T-cell (primary cell): ENCODE results near the gene KIAA1549. TPM values are rescaled to one million over a fixed set of nuclear protein-coding genes. Genes with fewer than 3 reads are reported as not detected.
"Not testable (repeated sequence)": the region's sequence is repeated elsewhere in the genome, so short reads cannot be mapped to it uniquely, and the experiment has no call there.

Experiments
- ATAC-seq, 4 experiments: fragments of 200-7000 bp in 3 of 4; fragments of 150-1000 bp in 1 of 4; cut with Tn5 transposase; replicated peaks in 1 of 4; 1 replicate in 3 of 4; 2 replicates in 1 of 4; pipeline ENCODE4 v1.10.0; 2021; ENCODE audit warnings: moderate library complexity in 3 of 4, mild to moderate bottlenecking in 2 of 4, moderate number of reproducible peaks in 1 of 4
- CTCF ChIA-PET, 2 donors: fragments of 300-600 bp; sonication (Branson Sonifier 250); formaldehyde crosslinking; loops; one replicate each; lab custom pipeline; 2022; ENCODE audit warnings: antibody characterized with exemption in 2 of 2; lab: Charles Lee
- POLR2A ChIA-PET, 2 donors: fragments of 300-600 bp; sonication (Branson Sonifier 250); formaldehyde crosslinking; loops; one replicate each; lab custom pipeline; 2022; ENCODE audit warnings: antibody characterized with exemption in 2 of 2; lab: Charles Lee
- DNase-seq, 35 experiments: peaks; one replicate each; pipeline versions ENCODE4 v3.0.0 to v3.0.0-alpha.2; 2013 to 2023
- H3K27ac ChIP-seq: one replicate; pipeline ENCODE4 v1.5.1; 2013; ENCODE audit warnings: low read length
- H3K27me3 ChIP-seq, 2 experiments: replicated peaks in 1 of 2; 1 replicate in 1 of 2; 2 replicates in 1 of 2; pipeline versions ENCODE4 v1.6.1 to v1.7.0; 2013; ENCODE audit warnings: low read length in 1 of 2, mixed read lengths in 1 of 2; ENCODE audit not compliant: control insufficient read depth in 2 of 2, insufficient read depth in 2 of 2; ENCODE audit errors: extremely low read depth in 1 of 2
- H3K36me3 ChIP-seq, 2 donors: 1 replicate in 1 of 2; 2 replicates in 1 of 2; pipeline versions ENCODE4 v1.6.1 to v1.7.0; 2013; ENCODE audit warnings: low read length in 1 of 2; ENCODE audit not compliant: control insufficient read depth in 2 of 2, insufficient read depth in 1 of 2; ENCODE audit errors: extremely low read depth in 1 of 2
- H3K4me1 ChIP-seq, 2 experiments: 1 replicate in 1 of 2; 2 replicates in 1 of 2; pipeline versions ENCODE4 v1.6.1 to v1.7.0; 2013; ENCODE audit warnings: low read length in 2 of 2, mixed read lengths in 1 of 2; ENCODE audit not compliant: insufficient read depth in 2 of 2, control insufficient read depth in 1 of 2; ENCODE audit errors: extremely low read depth in 1 of 2
- H3K4me3 ChIP-seq, 2 donors: 1 replicate in 1 of 2; 2 replicates in 1 of 2; pipeline versions ENCODE4 v1.5.1 to v1.7.0; 2013; ENCODE audit warnings: mild to moderate bottlenecking in 2 of 2, low read length in 1 of 2, moderate library complexity in 1 of 2; ENCODE audit not compliant: control insufficient read depth in 1 of 2; ENCODE audit errors: extremely low read depth in 1 of 2
- H3K9me3 ChIP-seq: 2 replicates; pipeline ENCODE4 v1.7.0; 2013
- H3K27ac Mint-ChIP-seq, 2 donors: one replicate each; pipeline ENCODE4 v1.8.0; 2020 to 2021; ENCODE audit warnings: mild to moderate bottlenecking in 2 of 2, mixed read lengths in 2 of 2
- H3K27me3 Mint-ChIP-seq, 2 donors: one replicate each; pipeline ENCODE4 v1.8.0; 2021 to 2022; ENCODE audit warnings: mixed read lengths in 2 of 2
- H3K36me3 Mint-ChIP-seq: one replicate; pipeline ENCODE4 v1.8.0; 2021; ENCODE audit warnings: mixed read lengths
- H3K4me1 Mint-ChIP-seq, 3 donors: one replicate each; pipeline ENCODE4 v1.8.0; 2020 to 2022; ENCODE audit warnings: mixed read lengths in 3 of 3, mild to moderate bottlenecking in 1 of 3
- H3K4me3 Mint-ChIP-seq, 3 donors: one replicate each; pipeline ENCODE4 v1.8.0; 2020 to 2022; ENCODE audit warnings: mild to moderate bottlenecking in 3 of 3, mixed read lengths in 3 of 3, moderate library complexity in 3 of 3
- H3K9me3 Mint-ChIP-seq, 3 donors: one replicate each; pipeline ENCODE4 v1.8.0; 2020 to 2022; ENCODE audit warnings: mixed read lengths in 3 of 3
- WGBS: methylation state at CpG from one replicate; pipeline ENCODE4 v1.1.5; 2013; ENCODE audit warnings: missing lambda C conversion rate; ENCODE audit not compliant: insufficient coverage; 5-methylcytosine and 5-hydroxymethylcytosine counted together
- total RNA-seq, 35 experiments: library from RNA in 6 of 35; stranded (reverse) in 6 of 35; fragments of 120-200 nt in 1 of 35; gene quantifications; one replicate each; pipeline versions ENCODE4 v1.2.1 to v1.2.4 and lab custom pipeline; 2013 to 2026

KIAA1549 gene
- total RNA-seq, 5 donors from 2014 or later (not counting 1 experiment from before 2014, with no cell fraction given): 0.05 to 0.29 (median 0.15) TPM

GRCh38 chr7:138814816-138815332, 166.3 kb downstream of the KIAA1549 start:
- Histone ChIP-seq H3K27me3 (no peaks in the 10 kb centered on the region), H3K27ac (no peak overlapping the region), H3K4me3 (no peak overlapping the region), H3K9me3 (no peaks in the 10 kb centered on the region), H3K4me1 (peaks cover 0 to 8% of the 10 kb centered on the region in 2 experiments), H3K36me3 (no peaks in the 10 kb centered on the region)
- CTCF ChIA-PET: interaction anchor here in 1 of 2 donors (0.5 to 0.6 kb wide), 2 partner anchors 290 to 528 kb away, joined by 3 to 7 read pairs; no protein-coding TSS in a partner anchor
- Mint-ChIP-seq H3K9me3 (no peaks in the 10 kb centered on the region), H3K27ac (no peak overlapping the region), H3K4me3 (no peak overlapping the region), H3K36me3 (no peaks in the 10 kb centered on the region), H3K4me1 (peaks cover 0 to 2% (median 0%) of the 10 kb centered on the region in 3 donors), H3K27me3 (no peaks in the 10 kb centered on the region)
- POLR2A ChIA-PET: interaction anchor here in 1 of 2 donors (0.5 to 0.6 kb wide), 2 partner anchors 9 to 10 kb away, joined by 7 to 9 read pairs; no protein-coding TSS in a partner anchor
- ATAC-seq: no peak
- DNase-seq: no peak
- no CpG with 5 or more reads among the region's 1 CpG for WGBS

DNA sequence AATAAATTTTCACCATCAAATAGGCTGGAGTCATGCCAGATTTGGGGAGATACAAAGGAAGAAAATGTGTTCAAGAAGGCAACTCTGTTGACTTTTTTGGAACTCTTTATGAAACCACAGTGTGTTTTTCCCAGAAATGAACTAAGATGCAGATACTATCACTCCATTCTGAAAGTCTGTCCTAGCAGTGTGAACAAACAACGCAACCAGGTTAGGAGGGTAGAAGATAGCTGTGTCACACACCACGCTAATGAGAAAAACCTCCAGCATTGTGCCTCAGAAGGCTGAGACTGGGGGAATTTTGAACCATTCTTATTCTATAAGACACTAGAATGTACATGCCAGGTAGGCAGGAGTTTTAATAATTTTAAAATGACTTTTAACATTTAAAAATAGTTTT, 167.2 kb downstream of the KIAA1549 start:
- DNase-seq (no peak), ATAC-seq (no peak)
- Mint-ChIP-seq H3K4me1 (peaks cover 0 to 2% (median 0%) of the 10 kb centered on the region in 3 donors), H3K36me3 (no peaks in the 10 kb centered on the region), H3K9me3 (no peaks in the 10 kb centered on the region), H3K27ac (no peak overlapping the region), H3K27me3 (no peaks in the 10 kb centered on the region), H3K4me3 (no peak overlapping the region)
- POLR2A ChIA-PET: interaction anchor here (0.5 to 0.6 kb wide), 3 partner anchors 9 to 912 kb away, joined by 3 to 7 read pairs (median 3); no protein-coding TSS in a partner anchor
- Histone ChIP-seq H3K27me3 (peaks cover 0 to 2% of the 10 kb centered on the region in 2 experiments), H3K36me3 (no peaks in the 10 kb centered on the region), H3K4me3 (no peak overlapping the region), H3K4me1 (peaks cover 0 to 8% of the 10 kb centered on the region in 2 experiments), H3K9me3 (no peaks in the 10 kb centered on the region), H3K27ac (no peak overlapping the region)
- no CpG with 5 or more reads among the region's 2 CpGs for WGBS
- CTCF ChIA-PET: no interaction called here

DNA sequence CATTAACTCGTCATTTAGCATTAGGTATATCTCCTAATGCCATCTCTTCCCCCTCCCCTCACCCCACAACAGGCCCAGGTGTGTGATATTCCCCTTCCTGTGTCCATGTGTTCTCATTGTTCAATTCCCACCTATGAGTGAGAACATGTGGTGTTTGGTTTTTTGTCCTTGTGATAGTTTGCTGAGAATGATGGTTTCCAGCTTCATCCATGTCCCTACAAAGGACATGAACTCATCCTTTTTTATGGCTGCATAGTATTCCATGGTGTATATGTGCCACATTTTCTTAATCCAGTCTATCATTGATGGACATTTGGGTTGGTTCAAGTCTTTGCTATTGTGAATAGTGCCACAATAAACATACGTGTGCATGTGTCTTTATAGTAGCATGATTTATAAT, 169.9 kb downstream of the KIAA1549 start:
- ATAC-seq, H3K9me3 ChIP-seq, H3K27me3 Mint-ChIP-seq, POLR2A ChIA-PET, H3K27me3 ChIP-seq, DNase-seq, H3K27ac ChIP-seq, H3K36me3 ChIP-seq, H3K4me1 Mint-ChIP-seq, H3K36me3 Mint-ChIP-seq, H3K4me3 Mint-ChIP-seq, H3K27ac Mint-ChIP-seq, H3K4me3 ChIP-seq, CTCF ChIA-PET, H3K4me1 ChIP-seq, H3K9me3 Mint-ChIP-seq: not testable (repeated sequence)
- WGBS: no CpG with 5 or more reads among the region's 2 CpGs

- H3K27ac ChIP-seq: no peak overlapping the region
- H3K4me1 Mint-ChIP-seq: peaks cover 0 to 2% (median 0%) of the 10 kb centered on the region in 3 donors
- WGBS: 72% methylated on average over 2 of the region's 4 CpGs
- H3K9me3 Mint-ChIP-seq: peaks cover 0 to 4% (median 3%) of the 10 kb centered on the region in 3 donors
- no peak overlapping the region for H3K27ac Mint-ChIP-seq
- DNase-seq (no peak), ATAC-seq (no peak)
- H3K4me3 Mint-ChIP-seq: no peak overlapping the region
- H3K27me3 ChIP-seq: peaks cover 0 to 3% of the 10 kb centered on the region in 2 experiments
- H3K36me3 ChIP-seq: no peaks in the 10 kb centered on the region
- ChIA-PET POLR2A (no interaction called here), CTCF (no interaction called here)
- no peak overlapping the region for H3K4me3 ChIP-seq
- no peaks in the 10 kb centered on the region for H3K27me3 Mint-ChIP-seq
- no peaks in the 10 kb centered on the region for H3K9me3 ChIP-seq
- peaks cover 0 to 8% of the 10 kb centered on the region in 2 experiments for H3K4me1 ChIP-seq
- no peaks in the 10 kb centered on the region for H3K36me3 Mint-ChIP-seq
Observed at GRCh38 chr7:138809346-138809745, 171.8 kb downstream of the KIAA1549 start.

GRCh38 chr7:138804618-138805017, 176.6 kb downstream of the KIAA1549 start:
- ChIA-PET POLR2A (no interaction called here), CTCF (no interaction called here)
- WGBS: no CpG with 5 or more reads among the region's 1 CpG

GRCh38 chr7:138802706-138803105, 178.5 kb downstream of the KIAA1549 start:
- ATAC-seq (no peak), DNase-seq (no peak)
- Mint-ChIP-seq H3K4me3 (no peak overlapping the region), H3K4me1 (peaks cover 2 to 10% (median 7%) of the 10 kb centered on the region in 3 donors), H3K36me3 (no peaks in the 10 kb centered on the region), H3K27me3 (peaks cover 0 to 6% of the 10 kb centered on the region in 2 donors), H3K27ac (no peak overlapping the region), H3K9me3 (peaks cover 0 to 3% (median 2%) of the 10 kb centered on the region in 3 donors)
- 98% methylated on average over 14 of the region's 18 CpGs for WGBS
- H3K27me3 ChIP-seq: peaks cover 0 to 9% of the 10 kb centered on the region in 2 experiments
- H3K4me1 ChIP-seq: peaks cover under 1 to 4% of the 10 kb centered on the region in 2 experiments
- CTCF ChIA-PET: no interaction called here
- H3K36me3 ChIP-seq: no peaks in the 10 kb centered on the region
- H3K9me3 ChIP-seq: no peaks in the 10 kb centered on the region
- H3K4me3 ChIP-seq: no peak overlapping the region
- POLR2A ChIA-PET: no interaction called here
- no peak overlapping the region for H3K27ac ChIP-seq

More at GRCh38 chr7:138804618-138805017, 176.6 kb downstream of the KIAA1549 start:
- H3K36me3 ChIP-seq: no peaks in the 10 kb centered on the region
- H3K4me1 Mint-ChIP-seq: no peaks in the 10 kb centered on the region
- H3K4me3 ChIP-seq: no peak overlapping the region
- no peak overlapping the region for H3K27ac Mint-ChIP-seq
- H3K4me3 Mint-ChIP-seq: no peak overlapping the region
- H3K27ac ChIP-seq: no peak overlapping the region
- H3K27me3 ChIP-seq: peaks cover 0 to 7% of the 10 kb centered on the region in 2 experiments
- H3K4me1 ChIP-seq: no peaks in the 10 kb centered on the region
- DNase-seq (no peak), ATAC-seq (no peak)
- peaks cover 0 to 4% (median 3%) of the 10 kb centered on the region in 3 donors for H3K9me3 Mint-ChIP-seq
- H3K36me3 Mint-ChIP-seq: no peaks in the 10 kb centered on the region
- no peaks in the 10 kb centered on the region for H3K9me3 ChIP-seq
- peaks cover 0 to 3% of the 10 kb centered on the region in 2 donors for H3K27me3 Mint-ChIP-seq
